Measurements from ENCODE around the gene UTP25.
"Not testable (repeated sequence)": the region's sequence is repeated elsewhere in the genome, so short reads cannot be mapped to it uniquely, and the experiment has no call there.

UTP25 gene

GRCh38 chr1:209890641-209891330 lies 63.0 kb downstream of the UTP25 start:
- H3K4me3 ChIP-seq (replicated peaks; ENCODE audit: low read depth, low read length), result no peak overlapping the region
- TF ChIP-seq CTCF (IDR thresholded peaks at IDR 0.05; ENCODE audit: low read length, missing control alignments), result no peak
- DNase-seq (ENCODE audit: low read depth), result no peak

- H3K4me3 ChIP-seq (replicated peaks; ENCODE audit: low read depth, low read length), result no peak overlapping the region
- DNase-seq (ENCODE audit: low read depth), result no peak
- TF ChIP-seq CTCF (IDR thresholded peaks at IDR 0.05; ENCODE audit: low read length, missing control alignments), result no peak
Observed at GRCh38 chr1:209893751-209894150, 66.0 kb downstream of the UTP25 start.

- DNase-seq (ENCODE audit: low read depth), result peak; percentile 90
- TF ChIP-seq CTCF (IDR thresholded peaks at IDR 0.05; ENCODE audit: low read length, missing control alignments), result no peak
Observed at GRCh38 chr1:209895709-209896108, 67.9 kb downstream of the UTP25 start.

GRCh38 chr1:209896346-209896745 lies 68.6 kb downstream of the UTP25 start:
- DNase-seq (ENCODE audit: low read depth), result peak; percentile 39
- no peak overlapping the region for H3K4me3 ChIP-seq (replicated peaks; ENCODE audit: low read depth, low read length)
- TF ChIP-seq CTCF (IDR thresholded peaks at IDR 0.05; ENCODE audit: low read length, missing control alignments), result no peak

More at GRCh38 chr1:209895709-209896108, 67.9 kb downstream of the UTP25 start:
- no peak overlapping the region for H3K4me3 ChIP-seq (replicated peaks; ENCODE audit: low read depth, low read length)

GRCh38 chr1:209898271-209898670 lies 70.5 kb downstream of the UTP25 start:
- not testable (repeated sequence) for H3K4me3 ChIP-seq (replicated peaks; ENCODE audit: low read depth, low read length); DNase-seq (ENCODE audit: low read depth)

GRCh38 chr1:209898851-209899250 lies 71.1 kb downstream of the UTP25 start:
- not testable (repeated sequence) for H3K4me3 ChIP-seq (replicated peaks; ENCODE audit: low read depth, low read length)

GRCh38 chr1:209899948-209900347 lies 72.2 kb downstream of the UTP25 start:
- TF ChIP-seq CTCF (IDR thresholded peaks at IDR 0.05; ENCODE audit: low read length, missing control alignments), result peak; percentile 42
- no peak overlapping the region for H3K4me3 ChIP-seq (replicated peaks; ENCODE audit: low read depth, low read length)
- DNase-seq (ENCODE audit: low read depth), result no peak

More at GRCh38 chr1:209898851-209899250, 71.1 kb downstream of the UTP25 start:
- DNase-seq (ENCODE audit: low read depth), result not testable (repeated sequence)

GRCh38 chr1:209900734-209901133 lies 73.0 kb downstream of the UTP25 start:
- TF ChIP-seq CTCF (IDR thresholded peaks at IDR 0.05; ENCODE audit: low read length, missing control alignments), result no peak
- H3K4me3 ChIP-seq (replicated peaks; ENCODE audit: low read depth, low read length), result no peak overlapping the region
- peak; percentile 58 for DNase-seq (ENCODE audit: low read depth)
